GM20431 (cell line): Measurements from ENCODE around the gene ST14.
"Not testable (repeated sequence)": the region's sequence is repeated elsewhere in the genome, so short reads cannot be mapped to it uniquely, and the experiment has no call there.

Experiments used
- in situ Hi-C: fragments of 300-500 bp; cut with MseI, MboI; formaldehyde crosslinking; loops from one replicate; pipeline ENCODE4 v1.15.0; 2020; ENCODE audit warnings: low sequenced_read_pairs; ENCODE audit not compliant: unreplicated experiment

The ST14 gene

DNA sequence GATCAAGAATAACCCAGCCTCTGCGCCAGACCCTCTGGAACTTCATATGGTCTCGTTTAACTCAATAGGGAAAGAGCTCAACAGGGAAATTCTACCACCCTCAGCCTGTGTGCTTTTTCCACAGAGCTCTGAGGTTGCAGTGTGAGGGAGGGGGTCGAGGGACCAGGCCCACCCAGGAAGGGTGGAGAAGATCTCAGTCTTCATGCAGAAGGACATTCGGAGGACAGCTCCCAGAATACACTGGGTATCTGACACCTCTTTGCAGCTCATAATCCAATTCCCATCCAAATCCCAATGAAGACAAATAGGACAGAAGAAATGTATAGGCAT, 56.6 kb downstream of the ST14 start:
- in situ Hi-C loops = loop anchor here (25.0 kb wide), 2 partner anchors 196 to 646 kb away; no protein-coding TSS in a partner anchor

DNA sequence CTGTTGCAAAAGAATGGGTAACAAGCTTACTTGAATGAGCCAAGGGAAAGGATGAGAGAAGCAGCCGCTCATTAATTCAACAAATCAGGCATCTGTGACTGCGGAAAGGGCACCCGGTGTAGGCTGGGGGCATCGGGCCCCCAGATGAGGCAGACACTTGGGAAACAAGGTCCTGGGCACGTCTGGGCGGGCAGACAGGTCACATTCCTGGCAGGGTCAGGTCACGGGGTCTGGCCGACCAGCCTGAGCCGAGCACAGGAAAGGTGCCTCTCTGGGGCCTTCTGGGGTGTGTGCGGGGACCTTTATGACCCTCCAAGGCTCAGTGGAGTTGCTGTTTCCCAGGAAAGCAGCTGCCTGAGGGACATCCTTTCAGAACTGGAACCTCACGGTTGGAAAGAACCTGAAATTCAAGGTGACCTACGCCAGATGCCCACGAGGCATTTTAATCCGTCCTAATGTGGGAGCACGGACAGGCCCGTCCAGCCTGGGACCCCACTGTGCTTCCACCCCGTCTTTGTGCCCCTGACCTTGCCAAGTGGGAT, 57.1 kb downstream of the ST14 start:
- in situ Hi-C loops = loop anchor here (25.0 kb wide), 2 partner anchors 196 to 646 kb away; no protein-coding TSS in a partner anchor

GRCh38 chr11:130217133-130218031, 57.8 kb downstream of the ST14 start:
- in situ Hi-C loops = loop anchor here (25.0 kb wide), 2 partner anchors 195 to 645 kb away; no protein-coding TSS in a partner anchor

GRCh38 chr11:130218501-130219070, 59.0 kb downstream of the ST14 start:
- in situ Hi-C loops = loop anchor here (25.0 kb wide), 2 partner anchors 194 to 644 kb away; no protein-coding TSS in a partner anchor

- in situ Hi-C loops = loop anchor here (25.0 kb wide), 2 partner anchors 193 to 643 kb away; no protein-coding TSS in a partner anchor
Observed at GRCh38 chr11:130219148-130219547, 59.6 kb downstream of the ST14 start.

DNA sequence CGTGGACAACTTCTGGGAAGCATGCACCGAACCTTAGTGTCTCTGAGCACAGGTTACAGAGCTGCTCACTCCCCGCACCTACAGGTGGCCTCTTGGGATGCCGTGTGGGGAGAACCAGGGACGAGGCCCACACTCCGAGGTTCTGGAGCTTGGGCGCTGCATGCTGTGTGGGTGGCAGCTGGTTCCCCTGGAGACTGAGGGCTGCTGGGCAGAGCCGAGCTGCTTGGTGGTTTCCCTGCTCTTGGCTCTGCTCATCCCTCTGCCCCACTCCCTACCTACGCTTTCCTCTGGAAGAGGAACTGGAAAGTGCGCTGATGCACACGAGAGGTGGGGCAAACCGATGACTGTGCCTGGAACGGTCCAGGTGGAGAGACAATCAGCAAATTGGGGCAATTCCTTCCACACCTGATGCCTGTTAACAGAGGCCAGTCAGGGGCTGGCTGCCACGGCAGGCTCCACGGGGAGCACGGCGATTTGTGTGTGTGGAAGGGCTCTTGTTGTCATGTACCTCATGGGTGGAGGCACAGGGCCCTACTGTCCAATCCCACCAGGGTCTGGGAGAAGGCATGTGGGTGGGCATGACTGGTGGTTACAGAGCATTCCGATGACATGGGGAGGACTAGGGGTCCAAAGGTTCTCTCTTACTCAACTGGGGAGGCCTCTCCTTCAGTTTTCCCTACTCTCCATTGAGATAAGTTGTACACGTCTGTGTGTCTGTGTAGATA, 60.9 kb downstream of the ST14 start:
- in situ Hi-C loops = loop anchor here (25.0 kb wide), 2 partner anchors 192 to 642 kb away; no protein-coding TSS in a partner anchor

- in situ Hi-C loops = loop anchor here (25.0 kb wide), 2 partner anchors 189 to 639 kb away; no protein-coding TSS in a partner anchor
Observed at GRCh38 chr11:130223291-130223971, 63.8 kb downstream of the ST14 start.

DNA sequence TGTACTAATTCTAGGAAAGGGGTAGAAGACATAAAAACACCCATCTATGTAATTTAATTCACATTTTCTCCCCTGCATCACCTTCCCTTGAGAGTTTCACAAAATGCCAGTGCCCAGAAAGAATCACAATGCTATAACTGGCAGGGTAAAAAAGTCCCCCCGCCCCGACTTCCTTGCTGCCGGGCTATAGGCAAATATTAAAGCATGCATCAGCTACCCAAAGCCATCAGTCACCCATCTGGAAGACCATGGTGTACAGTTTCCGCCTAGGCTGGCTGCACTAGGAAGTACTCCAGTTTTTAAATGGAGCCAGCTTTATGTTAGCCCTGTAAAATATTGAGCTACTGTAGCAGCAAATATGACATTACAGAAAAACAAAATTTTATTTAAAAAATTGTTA, 67.8 kb downstream of the ST14 start:
- in situ Hi-C loops = no loop called here

GRCh38 chr11:130233486-130233885, 73.9 kb downstream of the ST14 start:
- in situ Hi-C loops = not testable (repeated sequence)

GRCh38 chr11:130233888-130234287, 74.3 kb downstream of the ST14 start:
- in situ Hi-C loops = not testable (repeated sequence)

GRCh38 chr11:130234315-130234714, 74.7 kb downstream of the ST14 start:
- in situ Hi-C loops = no loop called here

GRCh38 chr11:130237282-130238006, 77.9 kb downstream of the ST14 start:
- in situ Hi-C loops = no loop called here

GRCh38 chr11:130241713-130242112, 82.1 kb downstream of the ST14 start:
- in situ Hi-C loops = no loop called here

DNA sequence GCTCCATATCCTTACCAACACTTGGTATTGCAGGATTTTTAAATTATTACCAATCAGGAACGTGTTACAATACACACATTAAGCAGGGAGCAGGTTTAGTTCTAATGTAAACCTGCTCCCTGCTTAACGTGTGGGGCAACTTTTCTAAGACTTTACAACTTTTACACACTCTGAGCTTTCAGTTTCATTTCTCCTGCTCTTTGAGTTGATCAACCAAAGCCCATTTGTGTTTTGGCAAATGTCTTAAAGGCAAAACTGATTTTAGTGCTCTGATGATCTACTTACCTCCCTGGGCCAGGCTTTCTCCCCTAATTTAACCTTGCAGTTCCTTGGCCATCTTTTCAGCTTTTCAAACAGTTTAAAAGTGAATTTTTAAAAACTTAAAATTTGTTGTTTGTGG, 84.2 kb downstream of the ST14 start:
- in situ Hi-C loops = no loop called here

DNA sequence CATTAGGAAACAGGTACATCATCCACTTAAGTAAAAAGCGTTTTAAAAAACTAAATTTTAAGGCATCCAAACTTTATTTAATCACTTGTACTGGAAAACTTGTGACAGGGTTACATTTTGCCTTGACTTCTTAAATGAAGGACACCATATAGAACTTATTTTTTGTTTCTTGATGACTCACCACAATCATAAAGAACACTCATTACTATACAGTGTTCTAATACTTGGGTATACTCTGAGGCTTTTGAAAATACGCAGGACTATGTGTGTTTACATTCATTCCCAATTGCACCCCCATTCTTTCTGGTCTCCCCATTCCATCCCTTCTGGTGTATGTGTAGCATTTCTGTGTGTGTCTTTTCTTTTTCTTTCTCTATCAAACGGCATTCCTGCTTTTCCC, 85.3 kb downstream of the ST14 start:
- in situ Hi-C loops = no loop called here

GRCh38 chr11:130245375-130245774, 85.8 kb downstream of the ST14 start:
- in situ Hi-C loops = not testable (repeated sequence)

DNA sequence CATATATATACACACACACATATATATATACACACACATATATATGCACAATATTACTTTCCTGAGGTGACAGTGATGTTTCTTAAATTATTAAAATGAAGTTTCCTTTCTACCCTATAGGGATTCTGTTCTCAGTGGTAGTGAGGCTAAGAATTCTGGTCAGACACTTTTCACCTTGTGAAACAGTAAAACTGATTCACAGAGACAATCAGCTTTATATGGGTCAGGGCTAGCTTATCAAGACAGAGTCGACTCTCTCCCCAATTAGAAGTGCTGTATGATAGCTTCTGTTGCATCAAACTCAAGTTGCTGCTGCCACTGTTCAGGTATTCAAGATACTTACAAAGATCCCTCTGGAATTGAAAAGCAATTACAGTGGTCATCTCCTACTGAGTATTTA, 86.7 kb downstream of the ST14 start:
- in situ Hi-C loops = no loop called here

DNA sequence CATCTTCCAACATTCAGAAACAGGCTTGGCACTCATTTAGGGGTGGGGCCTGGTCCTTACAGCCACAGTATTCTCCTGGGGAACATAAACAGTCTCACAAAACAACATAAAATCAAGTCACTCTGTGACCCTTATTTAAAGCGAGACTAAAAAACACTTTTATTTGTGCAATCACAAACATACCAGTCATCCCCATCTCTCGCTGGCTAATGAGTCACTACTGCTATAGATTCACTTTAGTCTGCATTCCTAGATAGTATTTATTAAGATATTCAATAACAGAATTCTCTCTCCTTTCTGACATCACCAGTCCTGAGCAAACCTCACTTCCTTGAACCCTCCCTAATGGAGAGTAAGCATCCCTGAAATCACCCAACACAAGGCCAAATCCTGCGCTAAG, 87.2 kb downstream of the ST14 start:
- in situ Hi-C loops = no loop called here

DNA sequence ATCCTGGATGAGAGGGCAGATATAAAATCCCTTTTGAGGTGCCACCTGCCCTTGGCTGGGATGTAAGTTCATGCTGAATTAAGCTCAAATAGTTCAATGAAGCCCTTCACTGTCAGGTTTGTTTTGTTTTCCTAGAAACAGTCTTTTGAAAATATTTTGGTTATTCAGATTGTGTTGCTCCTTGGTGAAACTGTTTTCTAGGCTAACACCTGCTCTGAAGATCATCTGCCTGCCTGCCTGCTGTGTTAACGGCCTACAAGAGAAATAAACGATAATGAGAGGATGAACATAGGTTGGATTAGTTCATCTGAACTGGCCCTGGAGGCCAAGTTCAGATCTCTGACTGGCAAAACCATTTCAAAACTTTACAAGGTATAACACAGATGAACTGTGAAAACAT, 87.7 kb downstream of the ST14 start:
- in situ Hi-C loops = no loop called here
